HG03025 (cell line): ENCODE data around the gene SLC29A3.

ENCODE experiments used
- ATAC-seq: cut with Tn5 transposase; IDR thresholded peaks from one replicate; pipeline ENCODE4 v1.9.1; 2021; ENCODE audit warnings: mild to moderate bottlenecking, moderate library complexity; ENCODE audit not compliant: unreplicated experiment, low FRiP score

The SLC29A3 gene

DNA sequence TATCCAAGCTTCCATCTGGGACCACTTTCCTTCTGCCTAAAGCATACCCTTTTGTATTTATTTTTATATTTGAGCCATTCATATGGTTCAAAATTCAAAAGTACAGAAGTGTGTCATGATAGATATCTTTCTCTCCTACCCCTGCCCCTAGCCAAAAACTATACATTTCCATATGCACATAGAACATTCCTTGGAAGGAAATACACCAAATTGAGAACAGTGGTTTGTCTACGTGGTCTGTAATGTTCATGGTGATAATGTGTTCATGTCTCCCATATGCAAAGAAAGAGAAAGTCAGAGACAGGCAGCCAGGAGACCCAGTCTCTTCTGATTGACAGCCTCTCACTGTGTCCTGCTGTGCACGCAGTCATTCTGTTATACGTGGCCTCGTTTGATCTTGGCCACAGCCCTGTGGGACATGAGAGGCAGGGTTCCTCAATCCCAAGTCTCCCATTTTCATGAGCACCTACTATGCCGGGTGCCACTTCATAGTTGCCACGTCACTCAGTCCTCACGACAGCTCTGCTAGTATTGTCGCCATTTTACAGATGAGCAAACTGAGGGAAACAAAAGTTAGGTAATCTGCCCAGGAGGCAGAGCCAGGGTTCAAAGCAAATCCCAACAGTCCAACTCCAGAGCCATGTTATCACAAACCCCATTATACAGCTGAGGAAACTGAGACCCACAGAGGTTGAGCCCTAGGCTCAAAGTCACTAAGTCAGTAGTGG lies 69.7 kb downstream of the SLC29A3 start:
- no peak for ATAC-seq

DNA sequence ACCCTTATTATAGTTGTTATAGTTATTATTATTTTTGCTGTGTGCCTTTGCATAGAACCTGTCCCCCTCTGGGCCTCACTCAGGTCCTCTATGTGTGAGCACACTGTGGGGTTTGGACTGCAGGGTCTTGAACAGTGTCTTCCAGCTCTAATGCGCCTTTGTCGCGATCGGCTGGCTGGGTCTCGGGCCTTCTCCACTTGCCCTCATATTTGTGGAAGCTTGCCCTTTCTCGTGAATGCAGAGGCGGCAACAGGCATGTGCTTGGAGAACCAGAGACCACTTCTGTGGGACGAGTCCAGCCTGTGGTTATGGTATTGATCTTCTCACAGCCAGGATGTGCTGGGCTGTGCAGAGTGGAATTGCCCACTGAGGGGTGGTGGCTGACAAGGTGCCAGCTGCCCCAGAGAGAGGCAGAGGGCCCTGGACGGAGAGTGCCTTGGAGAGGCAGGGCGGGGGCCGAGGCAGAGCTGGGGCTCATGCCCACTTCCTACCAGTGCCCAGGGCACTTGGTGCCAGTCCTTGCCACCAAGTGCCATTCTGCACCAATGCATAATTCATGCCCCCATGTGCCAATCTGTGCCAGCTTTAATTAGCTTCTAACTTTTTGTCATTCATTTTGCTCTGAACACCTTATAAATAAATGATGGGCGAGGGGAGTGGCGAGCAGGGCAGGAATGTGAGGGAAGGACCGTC lies 70.9 kb downstream of the SLC29A3 start:
- no peak for ATAC-seq

DNA sequence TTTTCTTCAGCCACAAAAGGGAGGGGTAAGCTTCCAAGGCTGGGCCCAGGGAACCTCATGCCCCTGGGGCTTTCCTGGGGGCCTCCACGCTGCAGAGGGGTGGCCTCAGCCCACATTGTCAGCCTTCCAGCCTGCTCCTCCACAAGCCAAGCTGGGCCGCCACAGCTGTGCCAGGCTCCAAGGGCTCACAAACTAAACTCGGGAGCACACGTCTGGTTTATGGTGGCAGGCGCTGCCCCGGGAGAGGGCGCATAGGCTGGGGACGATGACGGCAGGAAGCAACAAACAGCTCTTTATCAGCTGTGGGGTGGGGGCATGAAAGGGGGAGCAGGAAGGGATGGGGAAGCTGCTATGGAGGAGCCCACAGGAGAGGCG lies 71.4 kb downstream of the SLC29A3 start:
- no peak for ATAC-seq

DNA sequence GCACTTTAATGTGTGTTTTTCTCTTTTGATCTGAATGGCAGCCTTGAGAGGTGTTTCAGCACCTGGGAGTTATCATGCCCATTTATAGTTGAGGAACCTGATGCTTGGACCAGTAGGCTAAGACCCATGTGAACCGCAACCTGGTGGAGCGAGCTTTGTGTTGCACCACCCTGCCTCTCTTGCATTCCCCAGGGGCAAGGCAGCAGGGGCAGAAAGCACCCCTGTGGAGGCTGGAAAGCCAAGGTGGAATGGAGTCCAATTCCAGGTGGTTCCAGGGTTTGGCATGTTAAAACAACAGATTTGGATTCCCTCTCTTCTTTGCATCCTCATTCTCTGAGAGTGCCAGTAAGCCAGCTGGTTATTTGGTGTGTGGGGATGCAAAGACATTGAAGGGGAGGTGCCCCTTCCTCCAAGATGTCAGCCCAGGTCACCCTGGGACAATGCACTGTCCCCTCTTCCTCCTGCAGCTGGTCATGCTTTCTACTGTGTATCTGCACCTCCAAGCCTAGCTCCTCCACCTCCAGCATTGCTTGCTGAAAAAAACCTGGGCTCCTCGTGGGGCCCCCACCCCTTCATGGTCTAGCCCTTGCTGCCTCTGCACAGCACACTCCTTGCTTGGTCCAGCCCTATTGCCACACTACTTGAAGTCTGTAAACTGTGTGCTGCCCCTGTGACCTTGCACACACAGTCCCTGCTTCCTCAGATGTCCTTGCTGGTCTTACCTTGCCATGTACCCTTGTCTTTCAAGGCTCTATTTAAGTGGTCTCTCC lies 72.0 kb downstream of the SLC29A3 start:
- ATAC-seq, result no peak

DNA sequence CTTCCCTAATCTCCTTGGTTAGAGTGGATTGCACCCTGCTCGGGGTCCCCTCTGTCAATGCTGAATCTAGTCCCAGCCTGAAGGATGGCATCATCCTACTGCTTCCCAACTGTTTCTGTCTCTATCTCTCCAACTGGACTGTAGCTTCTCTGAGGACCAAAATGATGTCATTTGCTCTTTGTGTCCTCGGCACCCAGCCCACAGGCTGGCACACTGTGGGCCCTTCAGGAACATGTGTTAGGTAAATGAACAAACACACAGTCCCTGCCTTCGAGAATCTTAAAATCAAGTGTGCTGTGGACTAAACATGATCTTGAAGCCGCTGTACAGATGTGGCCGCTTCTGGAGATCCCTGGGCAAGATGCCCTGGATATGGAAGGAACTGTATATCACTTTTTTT lies 72.6 kb downstream of the SLC29A3 start:
- ATAC-seq, result no peak

DNA sequence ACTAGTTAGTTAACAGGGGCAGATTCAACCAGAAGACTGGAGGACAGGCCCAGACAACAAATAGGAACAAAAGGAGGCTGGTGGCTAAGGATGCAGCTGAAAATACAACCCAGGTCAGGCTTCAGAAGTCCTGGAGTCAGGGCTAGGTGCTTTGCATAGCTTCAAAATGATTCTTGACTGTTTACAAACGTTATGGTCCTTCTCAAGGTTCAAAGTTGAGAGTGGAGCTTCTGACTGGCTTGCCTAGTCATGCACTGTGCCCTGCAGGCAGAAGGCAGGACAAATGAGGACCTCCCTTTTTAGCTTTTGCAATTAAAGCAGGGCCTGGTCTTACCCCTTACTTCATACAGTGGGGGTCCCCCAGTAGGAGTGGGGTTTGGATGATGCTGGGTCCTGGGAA lies 73.2 kb downstream of the SLC29A3 start:
- ATAC-seq, result no peak

DNA sequence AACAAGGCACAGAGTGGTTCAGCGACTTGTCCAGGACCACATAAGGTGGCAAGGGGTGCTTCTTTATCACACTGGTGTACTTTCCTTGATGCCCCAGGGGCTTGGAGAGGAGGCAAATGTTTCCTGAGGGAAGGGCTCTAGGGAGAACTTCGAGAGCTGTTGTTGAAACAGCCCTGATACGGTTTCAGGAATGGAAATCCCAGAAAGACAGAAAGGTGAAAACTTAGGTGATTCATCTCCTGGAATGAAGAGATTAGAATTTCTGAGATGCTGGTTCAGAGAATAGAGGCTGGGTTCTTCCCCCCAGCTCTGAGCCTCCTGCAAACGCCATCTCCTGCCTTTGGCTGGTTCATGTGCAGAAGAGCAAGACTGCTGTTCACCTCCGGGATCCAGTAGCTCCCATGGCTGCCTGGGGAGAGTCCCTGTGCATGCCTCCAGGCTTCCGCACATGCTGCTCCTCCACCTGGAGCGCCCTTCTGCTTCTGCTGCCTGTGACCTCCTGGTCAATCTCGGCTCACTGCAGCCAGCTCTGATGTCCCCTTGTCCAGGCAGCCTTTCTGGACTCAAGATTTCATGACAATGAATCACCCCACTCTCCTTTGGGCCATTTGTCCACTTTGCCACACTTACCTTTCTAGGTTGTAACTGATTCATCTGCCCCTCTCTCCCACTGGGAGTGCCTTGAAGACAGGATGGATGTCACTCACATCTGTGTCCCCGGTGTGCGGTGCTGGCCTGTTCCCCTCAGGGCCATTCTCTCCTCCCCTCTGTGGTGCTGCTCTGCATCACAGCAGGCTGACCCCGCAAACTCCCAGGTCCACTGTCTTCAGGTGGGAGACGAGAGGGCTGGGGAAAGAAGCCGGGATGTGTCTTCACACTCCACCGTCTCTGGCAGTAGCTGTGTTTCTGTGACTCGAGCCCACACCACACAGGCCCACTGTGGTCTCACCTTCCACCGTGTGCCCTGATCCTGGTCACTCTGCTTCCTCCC lies 74.0 kb downstream of the SLC29A3 start:
- ATAC-seq, result no peak

DNA sequence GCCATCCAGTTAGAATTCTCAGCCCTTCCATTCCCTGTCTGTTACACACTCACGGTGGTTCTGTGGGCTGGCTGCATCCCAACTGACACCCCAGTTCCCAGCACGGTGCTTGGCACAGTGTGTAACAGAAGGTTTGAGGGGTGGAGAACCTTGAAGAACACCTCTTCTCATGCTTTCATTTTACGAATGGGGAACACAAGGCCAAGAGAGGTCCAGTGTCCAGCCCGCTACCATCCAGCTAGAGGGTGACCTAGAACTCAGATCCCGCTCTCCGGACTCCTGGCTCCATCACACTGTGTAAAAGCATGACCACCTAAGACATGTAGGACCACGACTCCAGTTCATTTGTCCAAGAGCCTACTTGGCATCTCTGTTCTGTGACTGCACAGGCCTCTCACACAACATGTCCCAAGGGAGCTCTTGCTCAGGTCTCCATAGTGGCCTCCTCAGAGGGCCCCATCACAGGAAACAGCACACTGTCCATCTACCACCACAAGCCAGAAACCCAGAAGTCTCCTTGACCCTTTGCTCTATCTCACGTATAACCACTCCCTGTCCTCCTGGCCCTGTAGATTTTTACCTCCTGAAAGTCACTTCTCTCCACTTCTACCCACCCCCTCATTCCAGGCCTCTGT lies 74.9 kb downstream of the SLC29A3 start:
- ATAC-seq, result no peak

DNA sequence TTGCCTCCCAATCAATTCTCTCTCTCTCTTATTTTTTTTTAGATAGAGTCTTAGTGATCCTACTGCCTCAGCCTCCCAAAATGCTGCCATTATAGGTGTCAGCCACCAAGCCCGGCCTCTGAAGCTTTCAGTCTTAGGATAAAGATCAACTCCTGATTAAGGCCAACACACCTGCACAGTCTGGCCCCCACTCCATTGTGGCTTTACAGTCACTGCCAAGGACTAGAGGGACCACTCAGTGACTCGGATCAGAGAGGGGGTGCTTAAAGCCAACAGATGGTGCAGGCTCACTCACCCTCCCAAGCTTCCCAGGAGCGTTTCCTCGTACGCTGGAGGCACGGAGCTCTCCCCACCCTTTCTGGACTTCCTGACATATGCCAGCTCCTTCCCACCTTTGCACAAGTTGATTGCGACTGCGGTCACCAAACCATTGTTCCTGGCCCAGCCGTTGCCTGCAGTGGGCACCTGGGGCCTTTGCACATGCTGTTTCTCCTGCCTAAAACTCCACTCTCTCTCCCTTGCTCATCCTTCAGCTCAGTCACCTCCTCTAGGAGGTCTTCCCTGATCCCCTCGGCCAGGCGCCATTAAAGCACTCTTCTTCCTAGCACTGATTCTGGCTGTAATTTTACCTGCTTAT lies 76.0 kb downstream of the SLC29A3 start:
- ATAC-seq, result no peak

DNA sequence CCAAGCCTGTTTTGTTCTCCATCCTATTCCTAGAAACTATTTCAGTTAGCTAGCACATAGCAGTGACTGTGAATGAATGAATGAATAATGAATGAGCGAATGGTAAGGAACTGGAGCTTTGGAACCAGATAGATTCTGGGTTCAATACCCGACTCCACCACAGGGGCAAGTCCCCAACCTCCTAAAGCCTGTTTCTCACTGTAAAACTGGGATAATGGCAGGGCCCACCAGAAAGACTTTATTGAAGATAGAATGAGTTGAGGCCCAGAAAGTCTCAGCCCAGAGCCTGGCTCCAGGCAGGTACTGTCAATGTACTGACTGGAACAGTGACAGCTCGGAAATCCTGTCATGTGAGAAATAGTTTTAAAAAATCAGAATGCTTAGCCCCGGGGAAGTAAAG lies 76.6 kb downstream of the SLC29A3 start:
- no peak for ATAC-seq

DNA sequence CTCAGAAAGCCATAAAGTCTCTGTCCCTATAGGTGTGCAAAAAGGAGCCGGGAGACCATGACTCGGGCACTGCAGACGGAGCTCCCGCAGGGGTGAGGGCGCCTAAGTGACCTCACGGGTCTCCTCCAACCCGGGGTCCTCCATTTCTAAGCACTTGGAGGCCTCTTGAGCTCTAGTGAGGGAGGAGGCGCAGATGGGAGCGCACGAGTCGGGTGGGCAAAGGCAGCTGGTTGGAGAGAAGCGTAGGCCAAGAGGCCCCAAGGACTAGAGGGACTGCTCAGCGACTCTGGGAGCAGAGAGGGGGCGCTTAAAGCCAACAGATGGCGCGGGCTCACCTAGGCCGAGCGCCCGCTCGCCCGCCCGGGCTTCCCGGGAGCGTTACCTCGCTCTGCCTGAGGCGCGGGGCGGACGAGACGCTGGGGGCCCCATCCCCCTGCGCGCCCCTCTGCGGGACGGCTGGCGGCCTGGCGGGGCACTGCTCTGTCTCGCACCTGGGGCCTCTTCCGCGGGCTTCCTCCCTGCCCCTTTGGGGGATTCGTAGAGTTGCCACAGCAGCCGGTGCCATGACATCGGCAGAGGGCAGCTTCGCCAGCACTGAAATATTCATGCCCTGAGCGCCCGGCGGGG lies 77.1 kb downstream of the SLC29A3 start:
- ATAC-seq, result no peak

DNA sequence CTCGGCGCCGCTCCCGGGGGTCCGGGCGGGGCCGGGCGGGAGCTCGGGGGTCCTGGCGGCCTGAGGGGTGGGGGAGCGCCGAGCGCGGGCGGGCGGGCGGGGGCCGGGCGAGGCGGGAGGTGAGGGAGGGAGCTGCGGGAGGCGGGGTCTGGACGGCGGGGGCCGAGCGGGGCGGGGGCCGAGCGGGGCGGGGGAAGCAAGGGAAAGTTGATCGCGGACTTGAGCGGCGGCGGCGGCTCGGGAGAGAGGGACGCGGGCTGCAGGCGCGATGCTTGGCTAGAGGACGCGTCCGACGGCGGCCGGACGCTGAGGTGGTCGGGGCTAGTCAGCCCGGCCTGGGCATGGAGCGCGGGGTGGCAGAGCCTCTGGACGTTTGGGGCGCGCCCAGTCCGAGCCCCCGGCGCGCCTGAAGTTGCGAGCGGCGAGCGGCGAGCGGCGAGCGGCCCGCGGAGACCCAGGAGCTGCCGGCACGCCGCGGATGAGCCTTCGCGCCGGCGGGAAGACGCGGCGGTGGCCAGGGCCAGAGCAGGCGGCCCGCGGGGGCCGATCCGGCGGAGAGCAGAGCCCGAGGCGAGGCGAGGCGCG lies 77.7 kb downstream of the SLC29A3 start, which contains the start of gene CDH23:
TSS of gene CDH23 (plus strand) at position 210 of the 585 bp plus-strand sequence. CDS start 42,912 bp downstream, outside the sequence.
- ATAC-seq, result no peak

DNA sequence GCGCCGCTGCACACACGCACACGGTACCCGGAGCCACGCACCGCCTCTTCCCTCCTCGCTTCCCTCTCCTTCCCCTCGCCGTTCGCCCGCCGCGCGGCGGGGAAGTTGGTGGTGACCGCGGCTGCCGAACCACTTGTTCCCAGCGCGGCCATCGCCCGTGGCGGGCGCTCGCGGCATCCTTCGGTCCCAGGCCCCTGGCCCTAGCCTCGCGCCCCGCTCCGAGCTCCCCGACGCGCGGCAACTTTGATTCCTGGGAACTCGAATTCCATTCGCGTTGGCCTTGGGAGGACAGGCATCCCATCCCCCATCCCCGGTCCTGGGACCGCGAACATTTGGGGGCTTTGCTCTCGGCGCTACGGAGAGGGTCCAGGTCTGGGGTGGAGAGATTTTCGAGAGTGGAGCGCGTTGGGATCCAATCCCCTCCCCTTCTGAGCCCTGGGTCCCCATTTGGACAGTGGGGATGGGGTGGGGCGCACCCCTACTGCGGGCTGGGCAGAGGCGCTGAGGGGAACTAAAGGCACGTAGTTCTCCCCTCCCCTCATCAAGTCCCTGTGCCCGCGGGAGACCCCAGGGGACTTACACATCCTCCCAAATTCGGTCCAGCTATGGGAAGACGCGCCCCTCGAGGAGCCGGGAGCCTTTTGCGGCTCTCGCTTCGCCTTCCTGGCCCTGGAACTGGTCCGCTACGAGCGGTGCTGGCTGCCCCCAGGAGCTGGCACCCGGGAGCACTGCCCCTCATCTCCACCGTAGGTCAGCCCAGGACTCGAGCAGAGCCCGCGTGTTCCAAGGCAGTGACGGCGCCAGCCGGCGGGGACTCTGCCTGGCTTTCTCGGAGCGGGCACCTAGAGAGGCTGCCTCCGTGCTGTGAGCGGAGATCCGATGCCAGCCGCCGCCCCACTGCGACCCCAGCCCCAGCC lies 78.5 kb downstream of the SLC29A3 start:
- ATAC-seq, result no peak

DNA sequence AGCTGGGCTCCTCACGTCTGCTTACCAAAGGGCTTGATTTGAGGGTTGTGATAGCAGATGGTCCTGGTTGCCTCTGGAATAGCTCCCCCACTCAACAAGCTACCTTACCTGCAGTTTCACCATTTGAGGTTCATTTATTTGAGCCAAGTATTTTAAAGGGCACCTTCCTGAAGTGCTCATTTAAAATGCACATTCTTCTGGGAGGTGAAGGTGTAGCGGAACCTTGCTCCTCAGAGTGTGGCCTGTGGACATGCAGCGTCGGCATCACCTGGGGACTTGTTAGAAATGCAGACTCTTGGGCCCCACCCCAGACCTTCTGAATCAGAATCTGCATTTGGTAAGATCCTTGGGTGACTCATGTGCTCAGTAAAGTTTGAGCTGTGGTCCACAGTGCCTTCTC lies 79.9 kb downstream of the SLC29A3 start:
- ATAC-seq, result no peak

DNA sequence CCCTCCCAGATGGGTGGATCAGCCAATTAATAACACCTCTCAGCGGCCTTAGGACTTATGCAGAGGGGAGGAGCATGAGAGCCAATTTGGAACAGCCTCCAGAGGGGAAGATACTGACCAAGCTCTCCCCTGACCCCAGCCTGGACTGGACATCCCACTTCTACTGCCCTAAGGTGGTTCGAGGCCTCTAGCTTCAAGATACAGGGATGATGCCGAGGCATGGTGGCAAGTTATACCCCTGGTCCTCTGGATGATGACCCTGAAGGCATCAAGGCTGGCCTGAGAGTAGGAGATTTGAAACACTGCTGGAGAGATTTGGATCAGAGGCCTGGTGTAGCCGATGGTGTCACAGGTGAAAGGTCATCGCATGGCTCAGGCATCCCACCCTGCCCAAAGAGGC lies 80.9 kb downstream of the SLC29A3 start:
- ATAC-seq, result no peak

DNA sequence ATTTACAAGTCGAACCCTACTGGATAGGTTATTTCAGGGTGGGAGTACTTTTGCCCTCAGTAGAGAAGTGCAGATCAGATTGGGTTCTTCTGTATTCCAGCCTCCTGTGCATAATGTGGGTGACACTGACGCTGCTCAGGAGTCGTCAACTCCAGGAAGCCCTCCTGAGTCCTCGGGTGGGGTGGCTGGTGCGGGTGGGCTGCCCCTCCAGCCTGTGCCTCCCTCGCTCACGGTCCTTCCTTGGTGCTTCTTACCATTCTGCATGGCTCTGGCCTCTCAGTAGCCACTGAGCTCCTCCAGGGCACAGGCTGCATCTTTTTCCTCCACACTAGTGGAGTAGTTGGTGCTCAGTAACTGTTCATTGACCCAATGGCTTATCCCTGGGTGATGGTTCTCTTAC lies 82.0 kb downstream of the SLC29A3 start:
- ATAC-seq, result no peak

DNA sequence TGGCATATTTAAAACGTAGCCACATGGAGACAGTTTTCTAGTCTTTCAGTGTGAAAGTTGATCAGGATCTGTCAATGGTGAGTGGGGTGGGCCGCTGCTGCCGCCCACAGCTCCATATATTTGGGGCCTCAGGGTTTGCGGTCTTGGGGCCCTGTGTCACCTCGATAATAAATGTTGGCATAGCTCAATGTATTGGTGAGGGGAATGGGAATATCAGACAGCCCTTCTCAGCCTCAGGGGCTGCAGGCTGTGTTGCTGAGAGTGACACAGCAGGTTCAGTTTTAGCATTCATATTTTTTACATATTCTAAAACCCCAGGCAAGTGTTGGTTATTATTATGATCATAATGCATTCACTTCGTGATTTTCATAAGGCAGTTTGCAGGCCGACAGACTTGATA lies 82.9 kb downstream of the SLC29A3 start:
- ATAC-seq, result no peak
